Heart left ventricle (tissue), 13 donors: ENCODE results near the gene IGFN1.

Experiments
- CTCF ChIP-seq, 12 donors: fragments of 200-600 bp; sonication (generic) in 4 of 12; IDR thresholded peaks; one replicate each; pipeline versions ENCODE4 v1.5.0 to v1.8.0; 2018 to 2022; ENCODE audit warnings: antibody characterized with exemption in 12 of 12, mild to moderate bottlenecking in 5 of 12
- POLR2A ChIP-seq, 2 donors: fragments of 450-650 bp; IDR thresholded peaks; one replicate each; pipeline ENCODE4 v1.6.1; 2017; ENCODE audit warnings: antibody characterized with exemption in 2 of 2, mild to moderate bottlenecking in 2 of 2, moderate library complexity in 2 of 2
- donor health status: ischemic (EF 13 %, LVEDD 7.1; RV severe dilation, severe dysfunction).
- donor health status: DM: no; HTN: yes; CAD: no.
- donor health status: DM: no; HTN: no; CAD: no.
- donor health status: ischemic (EF 25% LVEDD 6.9; RV normal size, moderate dysfunction).
- donor health status: ischemic (EF 25% LVEDD 5.7; RV mildly dilated, moderate dysfunction).
- donor health status: ischemic (EF 35%, LVEDD 5.7; RV mildly dilated, moderate dysfunction).
- donor health status: nonischemic (EF 11% LVEDD 7.7; RV severe dilation, severe dysfunction).
- donor health status: DM: yes; HTN: yes; CAD: no.
- donor health status: PGD.
- donor health status: ischemic (EF 29% LVEDD 5.4; RV normal size, mild dysfunction).
- donor health status: nonischemic (EF 23%, LVEDD 6.1; RV moderate dilation, normal function).

- TF ChIP-seq POLR2A (IDR thresholded peaks at IDR 0.05) (no peak), CTCF (IDR thresholded peaks at IDR 0.05) (no peak)
Observed at GRCh38 chr1:201224666-201225370, 34.2 kb downstream of the IGFN1 start.
